Loucy (cell line): ENCODE measurements around the gene LRRC15.

ENCODE experiments used
- H2AFZ ChIP-seq: fragments of 200-600 bp; sonication (generic); 2 replicates; pipeline ENCODE4 v1.6.0; 2016; ENCODE audit warnings: antibody characterized with exemption, mild to moderate bottlenecking, low read length, moderate library complexity
- H3F3A ChIP-seq: fragments of 200-600 bp; 2 replicates; pipeline ENCODE4 v1.6.0; 2016; ENCODE audit warnings: antibody characterized with exemption, low read depth, mild to moderate bottlenecking
- H3K27me3 ChIP-seq: fragments of 200-600 bp; sonication (generic); 2 replicates; pipeline ENCODE4 v1.6.1; 2014; ENCODE audit warnings: low read length, mild to moderate bottlenecking; ENCODE audit not compliant: insufficient read depth, poor library complexity, severe bottlenecking
- H3K36me3 ChIP-seq: fragments of 200-600 bp; sonication (generic); 2 replicates; pipeline ENCODE4 v1.6.1; 2016; ENCODE audit warnings: low read length; ENCODE audit not compliant: insufficient read depth
- H3K4me1 ChIP-seq: fragments of 200-600 bp; sonication (generic); 2 replicates; pipeline ENCODE4 v1.5.1; 2014; ENCODE audit warnings: low read length, mild to moderate bottlenecking; ENCODE audit not compliant: insufficient read depth, poor library complexity, severe bottlenecking
- H3K4me2 ChIP-seq: fragments of 200-600 bp; sonication (generic); 2 replicates; pipeline ENCODE4 v1.6.0; 2014; ENCODE audit warnings: antibody characterized with exemption, low read length, low read depth, mild to moderate bottlenecking; ENCODE audit not compliant: poor library complexity, severe bottlenecking
- H3K4me3 ChIP-seq: fragments of 200-600 bp; sonication (generic); 2 replicates; pipeline ENCODE4 v1.5.1; 2014; ENCODE audit warnings: low read length, mild to moderate bottlenecking, mixed read lengths; ENCODE audit not compliant: poor library complexity, severe bottlenecking
- H3K79me2 ChIP-seq: fragments of 200-600 bp; sonication (generic); 2 replicates; pipeline ENCODE4 v1.6.1; 2014; ENCODE audit warnings: low read length; ENCODE audit not compliant: insufficient read depth
- H3K9ac ChIP-seq: fragments of 200-600 bp; sonication (generic); 2 replicates; pipeline ENCODE4 v1.6.0; 2014; ENCODE audit warnings: mild to moderate bottlenecking, low read depth, low read length, moderate library complexity; ENCODE audit not compliant: poor library complexity, severe bottlenecking
- H3K9me2 ChIP-seq: fragments of 200-600 bp; sonication (generic); replicated peaks from 2 replicates; pipeline ENCODE4 v1.6.1; 2016; ENCODE audit warnings: low read depth, low read length, mixed read lengths
- H3K9me3 ChIP-seq: fragments of 200-600 bp; sonication (generic); 2 replicates; pipeline ENCODE4 v1.6.1; 2014; ENCODE audit warnings: mild to moderate bottlenecking, antibody characterized with exemption, low read length, low read depth; ENCODE audit not compliant: insufficient read depth
- H4K20me1 ChIP-seq: fragments of 200-600 bp; sonication (generic); 2 replicates; pipeline ENCODE4 v1.6.0; 2014; ENCODE audit warnings: antibody characterized with exemption, low read length, mild to moderate bottlenecking; ENCODE audit not compliant: insufficient read depth, poor library complexity, severe bottlenecking
- EZH2phosphoT487 ChIP-seq: fragments of 200-600 bp; IDR thresholded peaks from 2 replicates; pipeline ENCODE4 v1.6.1; 2018; ENCODE audit warnings: antibody characterized with exemption, mild to moderate bottlenecking, moderate library complexity, borderline replicate concordance
- TF ChIP-seq, protein P1 (sequence below): fragments of 200-600 bp; sonication (generic); conservative IDR thresholded peaks from 2 replicates; pipeline ENCODE4 v1.5.1; 2014; ENCODE audit warnings: mild to moderate bottlenecking, antibody characterized with exemption, low read length

LRRC15 gene

DNA sequence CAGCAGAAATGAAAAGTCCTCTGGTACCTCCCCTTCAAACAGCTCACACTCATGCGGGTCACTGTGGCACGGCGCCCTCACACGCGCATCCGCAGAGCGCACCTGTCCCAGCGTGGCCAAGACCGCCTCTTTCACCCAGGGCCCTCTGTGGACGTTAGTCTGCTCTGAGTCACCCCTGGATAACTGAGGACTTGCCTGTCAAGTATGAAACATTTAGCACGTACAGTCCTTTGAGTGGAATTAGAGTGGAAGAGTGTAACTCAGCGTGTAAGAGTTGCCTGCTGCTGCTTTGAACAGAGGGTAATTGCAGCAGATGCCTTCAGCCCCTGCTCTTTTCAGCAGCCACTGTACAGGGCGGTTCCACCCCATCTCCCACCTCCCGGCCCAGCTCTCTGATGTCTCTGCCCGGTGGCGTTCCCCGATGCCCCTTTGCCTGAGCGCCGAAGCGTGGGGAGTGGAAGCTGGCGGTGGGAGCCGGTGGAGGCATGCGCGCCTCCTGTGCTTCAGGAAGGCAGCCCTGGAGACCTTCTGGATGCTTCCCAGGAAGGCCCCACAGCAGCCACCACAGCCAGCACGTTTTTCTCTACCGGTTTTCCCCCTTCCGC lies 41.4 kb downstream of the LRRC15 start:
- Histone ChIP-seq H3K4me3 (no peak overlapping the region), H3F3A (peaks cover 12% of the 10 kb centered on the region), H4K20me1 (no peaks in the 10 kb centered on the region), H3K9me3 (no peaks in the 10 kb centered on the region), H3K36me3 (no peaks in the 10 kb centered on the region), H3K27me3 (peaks cover 5% of the 10 kb centered on the region), H3K9ac (no peak overlapping the region), H3K79me2 (no peaks in the 10 kb centered on the region), H3K4me2 (no peak overlapping the region), H3K4me1 (peaks cover under 1% of the 10 kb centered on the region), H2AFZ (no peak overlapping the region), H3K9me2 (no peaks in the 10 kb centered on the region)
- TF ChIP-seq EZH2phosphoT487: no peak
- TF ChIP-seq, protein P1, sequence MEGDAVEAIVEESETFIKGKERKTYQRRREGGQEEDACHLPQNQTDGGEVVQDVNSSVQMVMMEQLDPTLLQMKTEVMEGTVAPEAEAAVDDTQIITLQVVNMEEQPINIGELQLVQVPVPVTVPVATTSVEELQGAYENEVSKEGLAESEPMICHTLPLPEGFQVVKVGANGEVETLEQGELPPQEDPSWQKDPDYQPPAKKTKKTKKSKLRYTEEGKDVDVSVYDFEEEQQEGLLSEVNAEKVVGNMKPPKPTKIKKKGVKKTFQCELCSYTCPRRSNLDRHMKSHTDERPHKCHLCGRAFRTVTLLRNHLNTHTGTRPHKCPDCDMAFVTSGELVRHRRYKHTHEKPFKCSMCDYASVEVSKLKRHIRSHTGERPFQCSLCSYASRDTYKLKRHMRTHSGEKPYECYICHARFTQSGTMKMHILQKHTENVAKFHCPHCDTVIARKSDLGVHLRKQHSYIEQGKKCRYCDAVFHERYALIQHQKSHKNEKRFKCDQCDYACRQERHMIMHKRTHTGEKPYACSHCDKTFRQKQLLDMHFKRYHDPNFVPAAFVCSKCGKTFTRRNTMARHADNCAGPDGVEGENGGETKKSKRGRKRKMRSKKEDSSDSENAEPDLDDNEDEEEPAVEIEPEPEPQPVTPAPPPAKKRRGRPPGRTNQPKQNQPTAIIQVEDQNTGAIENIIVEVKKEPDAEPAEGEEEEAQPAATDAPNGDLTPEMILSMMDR: no peak

DNA sequence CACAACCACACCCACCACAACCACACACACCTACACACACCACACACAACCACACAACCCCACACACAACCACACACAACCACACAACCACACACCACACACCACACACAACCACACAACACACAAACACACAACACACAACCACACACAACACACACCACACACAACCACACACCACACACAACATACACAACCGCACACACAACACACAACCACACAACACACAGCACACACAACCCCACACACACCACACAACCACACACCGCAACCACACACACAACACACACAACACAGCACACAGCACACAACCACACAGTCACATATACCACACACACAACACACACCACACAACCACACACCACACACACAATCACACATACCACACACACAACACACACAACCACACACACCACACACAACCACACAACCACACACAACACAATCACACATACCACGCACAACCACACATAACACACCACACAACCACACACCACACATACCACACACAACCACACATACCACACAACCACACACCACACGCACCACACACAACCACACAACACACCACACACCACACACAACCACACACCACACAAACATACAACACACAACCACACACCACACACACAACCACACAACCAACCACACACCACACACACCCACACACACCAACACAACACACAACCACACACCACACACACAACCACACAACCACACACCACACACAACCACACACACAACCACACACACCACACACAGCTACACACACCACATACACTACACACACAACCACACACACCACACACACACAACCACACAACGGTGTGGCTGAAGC lies 42.1 kb downstream of the LRRC15 start:
- Histone ChIP-seq H2AFZ (no peak overlapping the region), H3K36me3 (no peaks in the 10 kb centered on the region), H3K27me3 (no peaks in the 10 kb centered on the region), H3K79me2 (no peaks in the 10 kb centered on the region), H3K4me1 (no peaks in the 10 kb centered on the region), H3K9ac (no peak overlapping the region), H3K9me3 (no peaks in the 10 kb centered on the region), H4K20me1 (no peaks in the 10 kb centered on the region), H3K4me2 (no peak overlapping the region), H3F3A (peaks cover 12% of the 10 kb centered on the region), H3K9me2 (no peaks in the 10 kb centered on the region), H3K4me3 (no peak overlapping the region)
- TF ChIP-seq, protein P1: no peak
- TF ChIP-seq EZH2phosphoT487: no peak

GRCh38 chr3:194326968-194327217 lies 42.6 kb downstream of the LRRC15 start:
- no peak overlapping the region for H3K9ac ChIP-seq
- H3K4me1 ChIP-seq: no peaks in the 10 kb centered on the region
- peaks cover 12% of the 10 kb centered on the region for H3F3A ChIP-seq
- no peaks in the 10 kb centered on the region for H3K9me3 ChIP-seq
- no peak overlapping the region for H3K4me3 ChIP-seq
- TF ChIP-seq EZH2phosphoT487: no peak
- TF ChIP-seq, protein P1: no peak
- no peaks in the 10 kb centered on the region for H4K20me1 ChIP-seq
- no peaks in the 10 kb centered on the region for H3K27me3 ChIP-seq
- no peaks in the 10 kb centered on the region for H3K36me3 ChIP-seq
- no peaks in the 10 kb centered on the region for H3K9me2 ChIP-seq
- no peak overlapping the region for H2AFZ ChIP-seq
- no peaks in the 10 kb centered on the region for H3K79me2 ChIP-seq
- no peak overlapping the region for H3K4me2 ChIP-seq
